ENCODE data around the gene USP7.

The USP7 gene

DNA sequence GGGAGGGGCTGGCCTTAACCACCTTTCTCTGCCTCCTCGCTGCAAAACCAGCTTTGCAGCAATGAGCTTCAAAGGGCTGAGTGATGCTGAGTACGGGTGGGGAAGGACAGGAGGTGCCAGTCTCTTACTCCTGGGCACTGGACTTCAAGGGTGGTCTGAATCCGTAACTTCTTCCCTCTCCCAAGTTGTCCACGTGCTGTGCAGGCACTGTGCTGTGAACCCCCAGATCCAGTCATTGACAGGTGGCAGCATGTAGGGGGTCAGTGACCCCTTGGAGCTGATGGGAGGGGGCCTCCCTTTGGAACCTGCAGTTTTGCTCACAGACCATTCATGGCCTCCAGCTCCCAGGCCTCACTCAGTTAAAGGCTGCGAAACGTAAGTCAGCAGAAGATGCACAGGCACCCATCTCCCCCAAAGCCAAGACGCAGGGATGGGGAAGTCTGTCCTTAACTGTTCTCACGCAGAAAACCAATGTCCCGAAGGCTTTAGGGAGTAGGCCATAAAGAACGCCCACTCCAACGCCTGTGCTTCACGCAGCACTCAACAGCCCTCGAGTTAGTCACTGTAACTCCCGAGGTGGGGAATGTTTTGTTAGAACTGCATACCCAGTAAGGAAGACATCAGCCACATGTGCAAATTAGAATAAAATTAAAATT lies 73.7 kb downstream of the USP7 start:
- Histone ChIP-seq H3K79me2 (ENCODE audit: insufficient read depth, low read depth) (no peaks in the 10 kb centered on the region), H3K36me3 (ENCODE audit: insufficient read depth) (peaks cover 8% of the 10 kb centered on the region; the same call in 1 of the 2 replicates), H3K4me3 (IDR thresholded peaks at IDR 0.05; ENCODE audit: insufficient read depth, low read depth, low read length) (no peak overlapping the region), H3K9ac (no peak overlapping the region), H3K27ac (no peak overlapping the region), H3K4me2 (no peak overlapping the region), H4K20me1 (ENCODE audit: insufficient read depth) (peaks cover 6% of the 10 kb centered on the region; the same call in 1 of the 2 replicates), H3K27me3 (ENCODE audit: insufficient read depth, low read depth) (no peaks in the 10 kb centered on the region; the same call in 1 of the 2 replicates), H2AFZ (ENCODE audit: low read depth) (no peak overlapping the region), H3K4me1 (ENCODE audit: low read depth, poor library complexity, severe bottlenecking) (peaks cover 16% of the 10 kb centered on the region)
- TF ChIP-seq, protein P1, sequence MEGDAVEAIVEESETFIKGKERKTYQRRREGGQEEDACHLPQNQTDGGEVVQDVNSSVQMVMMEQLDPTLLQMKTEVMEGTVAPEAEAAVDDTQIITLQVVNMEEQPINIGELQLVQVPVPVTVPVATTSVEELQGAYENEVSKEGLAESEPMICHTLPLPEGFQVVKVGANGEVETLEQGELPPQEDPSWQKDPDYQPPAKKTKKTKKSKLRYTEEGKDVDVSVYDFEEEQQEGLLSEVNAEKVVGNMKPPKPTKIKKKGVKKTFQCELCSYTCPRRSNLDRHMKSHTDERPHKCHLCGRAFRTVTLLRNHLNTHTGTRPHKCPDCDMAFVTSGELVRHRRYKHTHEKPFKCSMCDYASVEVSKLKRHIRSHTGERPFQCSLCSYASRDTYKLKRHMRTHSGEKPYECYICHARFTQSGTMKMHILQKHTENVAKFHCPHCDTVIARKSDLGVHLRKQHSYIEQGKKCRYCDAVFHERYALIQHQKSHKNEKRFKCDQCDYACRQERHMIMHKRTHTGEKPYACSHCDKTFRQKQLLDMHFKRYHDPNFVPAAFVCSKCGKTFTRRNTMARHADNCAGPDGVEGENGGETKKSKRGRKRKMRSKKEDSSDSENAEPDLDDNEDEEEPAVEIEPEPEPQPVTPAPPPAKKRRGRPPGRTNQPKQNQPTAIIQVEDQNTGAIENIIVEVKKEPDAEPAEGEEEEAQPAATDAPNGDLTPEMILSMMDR (conservative IDR thresholded peaks at IDR 0.05; ENCODE audit: low read depth, low read length), result no peak

DNA sequence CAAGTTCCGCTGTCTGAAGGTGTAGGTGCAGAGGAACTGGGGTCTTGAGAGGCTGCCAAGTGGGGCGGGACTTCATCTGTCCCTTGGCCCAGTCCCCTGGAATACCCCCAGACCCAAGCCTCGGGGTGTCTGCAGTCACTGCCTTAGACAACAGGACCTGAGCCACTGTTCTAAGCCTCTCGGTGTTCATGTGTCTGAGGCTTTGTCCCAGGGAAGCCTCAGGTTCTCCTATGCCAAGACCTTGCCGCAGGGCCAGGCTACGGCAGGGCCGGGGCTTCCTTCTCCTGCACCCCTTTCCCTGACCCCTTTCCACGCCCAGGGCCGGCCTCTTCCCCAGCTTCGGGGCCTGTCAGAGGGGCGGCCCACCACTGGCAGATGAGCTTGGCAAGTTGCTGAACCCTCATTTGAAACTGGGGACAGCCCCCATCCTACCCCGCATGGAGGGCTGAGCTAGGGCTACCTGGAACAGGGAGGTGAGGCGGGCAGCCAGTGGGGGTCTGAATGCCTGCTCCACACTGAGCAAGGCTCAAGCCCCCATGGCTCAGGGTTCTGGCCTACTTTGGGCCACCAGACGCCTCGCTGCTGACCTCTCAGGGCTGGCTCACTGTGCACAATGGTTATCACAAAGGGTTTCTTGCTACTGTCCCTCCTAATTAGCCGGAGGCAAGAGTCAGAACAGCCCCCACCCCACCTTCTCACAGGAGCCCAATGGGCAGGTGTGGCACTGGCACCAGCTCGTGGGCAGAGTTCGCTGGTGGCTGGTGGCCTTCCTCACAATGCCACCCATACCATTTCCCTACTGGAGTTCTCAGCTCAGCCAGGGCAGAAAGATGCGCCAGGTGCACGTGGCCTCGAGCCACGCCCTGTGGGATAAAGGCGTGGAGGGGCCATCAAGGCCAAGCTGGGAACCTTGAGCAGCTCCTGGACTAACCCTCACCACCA lies 74.5 kb downstream of the USP7 start:
- Histone ChIP-seq H3K27me3 (ENCODE audit: insufficient read depth, low read depth) (no peaks in the 10 kb centered on the region; the same call in 1 of the 2 replicates), H4K20me1 (ENCODE audit: insufficient read depth) (peaks cover 6% of the 10 kb centered on the region; the same call in 1 of the 2 replicates), H3K4me1 (ENCODE audit: low read depth, poor library complexity, severe bottlenecking) (peaks cover 24% of the 10 kb centered on the region), H3K4me2 (no peak overlapping the region), H3K4me3 (IDR thresholded peaks at IDR 0.05; ENCODE audit: insufficient read depth, low read depth, low read length) (no peak overlapping the region), H3K9ac (no peak overlapping the region), H2AFZ (ENCODE audit: low read depth) (no peak overlapping the region), H3K36me3 (ENCODE audit: insufficient read depth) (peaks cover 4% of the 10 kb centered on the region; the same call in 1 of the 2 replicates), H3K79me2 (ENCODE audit: insufficient read depth, low read depth) (no peaks in the 10 kb centered on the region), H3K27ac (no peak overlapping the region)
- TF ChIP-seq, protein P1 (conservative IDR thresholded peaks at IDR 0.05; ENCODE audit: low read depth, low read length), result no peak

DNA sequence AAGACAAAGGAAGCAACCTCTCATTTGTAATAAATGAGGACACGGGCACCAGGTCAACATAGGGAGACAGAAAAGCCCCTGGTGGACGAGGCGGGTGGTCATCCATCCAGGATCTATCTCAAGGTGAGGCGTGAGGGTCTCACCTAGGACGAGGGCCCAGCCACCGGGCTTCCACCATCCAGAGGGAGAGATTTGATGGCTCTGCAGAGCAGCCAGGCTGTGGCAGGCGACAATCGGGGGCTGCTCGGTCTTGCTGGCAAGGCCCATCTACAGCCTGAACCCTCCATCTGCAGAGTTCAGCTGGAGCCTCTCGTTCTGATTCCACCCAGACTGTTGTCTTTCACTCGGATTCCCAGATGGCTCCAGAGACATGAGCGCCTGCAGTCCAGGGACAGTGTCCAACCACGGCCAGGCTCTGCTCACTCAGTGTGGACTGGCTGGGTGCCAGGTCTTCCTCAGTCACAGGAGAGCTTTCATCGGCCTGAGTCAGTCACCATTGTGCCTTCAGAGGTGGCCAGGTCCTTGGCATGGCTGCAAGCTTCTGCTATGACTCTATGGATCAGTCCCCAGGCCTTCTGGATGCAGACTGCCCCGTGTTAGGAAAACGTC lies 75.7 kb downstream of the USP7 start:
- Histone ChIP-seq H3K9ac (no peak overlapping the region), H3K27me3 (ENCODE audit: insufficient read depth, low read depth) (no peaks in the 10 kb centered on the region; the same call in 1 of the 2 replicates), H3K36me3 (ENCODE audit: insufficient read depth) (peaks cover 4% of the 10 kb centered on the region; the same call in 1 of the 2 replicates), H3K27ac (no peak overlapping the region), H3K4me3 (IDR thresholded peaks at IDR 0.05; ENCODE audit: insufficient read depth, low read depth, low read length) (no peak overlapping the region), H2AFZ (ENCODE audit: low read depth) (no peak overlapping the region), H4K20me1 (ENCODE audit: insufficient read depth) (peaks cover 4% of the 10 kb centered on the region; the same call in 1 of the 2 replicates), H3K79me2 (ENCODE audit: insufficient read depth, low read depth) (no peaks in the 10 kb centered on the region), H3K4me1 (ENCODE audit: low read depth, poor library complexity, severe bottlenecking) (peaks cover 27% of the 10 kb centered on the region), H3K4me2 (no peak overlapping the region)
- TF ChIP-seq, protein P1 (conservative IDR thresholded peaks at IDR 0.05; ENCODE audit: low read depth, low read length), result no peak

DNA sequence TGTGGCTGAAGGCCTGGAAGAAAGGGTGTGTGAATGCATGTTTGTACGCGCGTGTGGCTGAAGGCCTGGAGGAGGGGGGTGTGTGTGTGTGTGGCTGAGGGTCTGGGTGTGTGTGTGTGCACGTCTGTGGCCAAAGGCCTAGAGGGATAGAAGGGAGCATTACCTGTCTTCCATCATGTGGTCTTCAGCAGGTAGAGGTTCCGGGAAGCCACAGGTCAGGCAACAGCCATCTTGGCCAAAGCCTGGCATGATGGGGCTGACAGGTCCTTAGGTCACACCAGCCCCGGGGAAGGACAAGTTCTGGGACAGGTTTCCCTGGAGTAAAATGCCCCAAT lies 76.3 kb downstream of the USP7 start:
- no peak overlapping the region for H3K4me3 ChIP-seq (IDR thresholded peaks at IDR 0.05; ENCODE audit: insufficient read depth, low read depth, low read length)
- no peak overlapping the region for H2AFZ ChIP-seq (ENCODE audit: low read depth)
- peaks cover 3% of the 10 kb centered on the region; the same call in 1 of the 2 replicates for H4K20me1 ChIP-seq (ENCODE audit: insufficient read depth)
- H3K4me2 ChIP-seq, result no peak overlapping the region
- H3K4me1 ChIP-seq (ENCODE audit: low read depth, poor library complexity, severe bottlenecking), result peaks cover 27% of the 10 kb centered on the region
- TF ChIP-seq, protein P1 (conservative IDR thresholded peaks at IDR 0.05; ENCODE audit: low read depth, low read length), result no peak
- no peak overlapping the region for H3K9ac ChIP-seq
- H3K27ac ChIP-seq, result no peak overlapping the region
- H3K36me3 ChIP-seq (ENCODE audit: insufficient read depth), result peaks cover 4% of the 10 kb centered on the region; the same call in 1 of the 2 replicates
- H3K79me2 ChIP-seq (ENCODE audit: insufficient read depth, low read depth), result no peaks in the 10 kb centered on the region
- no peaks in the 10 kb centered on the region; the same call in 1 of the 2 replicates for H3K27me3 ChIP-seq (ENCODE audit: insufficient read depth, low read depth)
